ENCODE data around the gene AKAP5.

- TF ChIP-seq REST (IDR thresholded peaks at IDR 0.05; ENCODE audit: low read depth), result no peak
- no peak for TF ChIP-seq TAF1 (IDR thresholded peaks at IDR 0.05; ENCODE audit: low read depth)
- no peak for TF ChIP-seq YY1 (IDR thresholded peaks at IDR 0.05; ENCODE audit: low read depth)
- TF ChIP-seq EP300 (IDR thresholded peaks at IDR 0.05; ENCODE audit: borderline replicate concordance), result no peak
These were observed 648 bp upstream of the AKAP5 start for GRCh38 chr14:64464651-64465050.

All from Ishikawa (cell line).